H1 (cell line): ENCODE measurements around the gene SLC47A2. TPM values are rescaled to one million over a fixed set of nuclear protein-coding genes. Genes with fewer than 3 reads are reported as not detected.

ENCODE experiments used
- JUN ChIP-seq: IDR thresholded peaks from 2 replicates; pipeline ENCODE4 v1.6.1; 2011; ENCODE audit warnings: low read depth, mild to moderate bottlenecking, improper control_type of control experiment, low read length
- POU5F1 ChIP-seq: IDR thresholded peaks from 2 replicates; pipeline ENCODE4 v1.6.1; 2011; ENCODE audit warnings: low read depth, mild to moderate bottlenecking, low read length, moderate library complexity
- YY1 ChIP-seq: IDR thresholded peaks from 2 replicates; pipeline ENCODE4 v1.6.1; 2011; ENCODE audit warnings: low read depth, mild to moderate bottlenecking, low read length
- ZNF274 ChIP-seq: IDR thresholded peaks from 2 replicates; pipeline ENCODE4 v1.7.0; 2012; ENCODE audit warnings: low read length, borderline replicate concordance; ENCODE audit errors: extremely low read depth
- polyA plus RNA-seq, 7 experiments: library from polyadenylated mRNA; depleted of rRNA in 3 of 7; stranded (reverse) in 5 of 7; unstranded in 2 of 7; fragments of >200 nt in 5 of 7; fragments of 200-250 nt in 2 of 7; gene quantifications; 1 replicate in 5 of 7; 2 replicates in 1 of 7; 4 replicates in 1 of 7; pipeline versions ENCODE4 v1.2.1 to v1.2.3, GENCODE V29; 2011 to 2013; ENCODE audit warnings: missing spikeins in 2 of 7, mixed read lengths in 2 of 7
- total RNA-seq: library from RNA; stranded (reverse); fragmentation: NEBNext Ultra II Directional; extraction: Animal tissue kit (Norgen Biotek cat#: 25700); gene quantifications from 2 replicates; pipeline ENCODE4 v1.2.1, GENCODE V29; 2021
- TF ChIP-seq, protein P1 (sequence below): fragments of 300-600 bp; sonication (generic); IDR thresholded peaks from 2 replicates; pipeline ENCODE4 v1.7.1; 2012; ENCODE audit warnings: low read length, moderate library complexity, mild to moderate bottlenecking, inconsistent platforms; ENCODE audit not compliant: insufficient replicate concordance

The SLC47A2 gene
- total and polyA plus RNA-seq, 2 of the 8 experiments (the other 6 are each of a cell fraction or from before 2014, with no cell fraction given) = not detected

DNA sequence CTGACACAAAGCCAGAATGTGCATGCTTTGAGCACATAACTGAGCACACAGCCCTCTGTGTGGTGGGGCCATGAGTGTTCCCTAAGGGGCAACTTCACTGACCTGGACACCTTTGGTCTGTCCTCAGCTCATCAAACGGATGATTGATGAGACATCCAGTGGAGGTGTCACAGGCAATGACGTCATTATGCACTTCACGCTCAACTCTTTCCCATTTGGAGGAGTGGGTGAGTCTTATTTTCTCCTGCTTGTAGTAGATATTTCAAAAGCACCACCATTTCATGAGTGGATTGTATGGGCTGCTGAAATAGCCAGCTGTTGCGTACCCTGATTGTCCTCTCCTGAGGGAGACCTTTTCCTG lies 51.6 kb downstream of the SLC47A2 start (continued):
- TF ChIP-seq, protein P1, sequence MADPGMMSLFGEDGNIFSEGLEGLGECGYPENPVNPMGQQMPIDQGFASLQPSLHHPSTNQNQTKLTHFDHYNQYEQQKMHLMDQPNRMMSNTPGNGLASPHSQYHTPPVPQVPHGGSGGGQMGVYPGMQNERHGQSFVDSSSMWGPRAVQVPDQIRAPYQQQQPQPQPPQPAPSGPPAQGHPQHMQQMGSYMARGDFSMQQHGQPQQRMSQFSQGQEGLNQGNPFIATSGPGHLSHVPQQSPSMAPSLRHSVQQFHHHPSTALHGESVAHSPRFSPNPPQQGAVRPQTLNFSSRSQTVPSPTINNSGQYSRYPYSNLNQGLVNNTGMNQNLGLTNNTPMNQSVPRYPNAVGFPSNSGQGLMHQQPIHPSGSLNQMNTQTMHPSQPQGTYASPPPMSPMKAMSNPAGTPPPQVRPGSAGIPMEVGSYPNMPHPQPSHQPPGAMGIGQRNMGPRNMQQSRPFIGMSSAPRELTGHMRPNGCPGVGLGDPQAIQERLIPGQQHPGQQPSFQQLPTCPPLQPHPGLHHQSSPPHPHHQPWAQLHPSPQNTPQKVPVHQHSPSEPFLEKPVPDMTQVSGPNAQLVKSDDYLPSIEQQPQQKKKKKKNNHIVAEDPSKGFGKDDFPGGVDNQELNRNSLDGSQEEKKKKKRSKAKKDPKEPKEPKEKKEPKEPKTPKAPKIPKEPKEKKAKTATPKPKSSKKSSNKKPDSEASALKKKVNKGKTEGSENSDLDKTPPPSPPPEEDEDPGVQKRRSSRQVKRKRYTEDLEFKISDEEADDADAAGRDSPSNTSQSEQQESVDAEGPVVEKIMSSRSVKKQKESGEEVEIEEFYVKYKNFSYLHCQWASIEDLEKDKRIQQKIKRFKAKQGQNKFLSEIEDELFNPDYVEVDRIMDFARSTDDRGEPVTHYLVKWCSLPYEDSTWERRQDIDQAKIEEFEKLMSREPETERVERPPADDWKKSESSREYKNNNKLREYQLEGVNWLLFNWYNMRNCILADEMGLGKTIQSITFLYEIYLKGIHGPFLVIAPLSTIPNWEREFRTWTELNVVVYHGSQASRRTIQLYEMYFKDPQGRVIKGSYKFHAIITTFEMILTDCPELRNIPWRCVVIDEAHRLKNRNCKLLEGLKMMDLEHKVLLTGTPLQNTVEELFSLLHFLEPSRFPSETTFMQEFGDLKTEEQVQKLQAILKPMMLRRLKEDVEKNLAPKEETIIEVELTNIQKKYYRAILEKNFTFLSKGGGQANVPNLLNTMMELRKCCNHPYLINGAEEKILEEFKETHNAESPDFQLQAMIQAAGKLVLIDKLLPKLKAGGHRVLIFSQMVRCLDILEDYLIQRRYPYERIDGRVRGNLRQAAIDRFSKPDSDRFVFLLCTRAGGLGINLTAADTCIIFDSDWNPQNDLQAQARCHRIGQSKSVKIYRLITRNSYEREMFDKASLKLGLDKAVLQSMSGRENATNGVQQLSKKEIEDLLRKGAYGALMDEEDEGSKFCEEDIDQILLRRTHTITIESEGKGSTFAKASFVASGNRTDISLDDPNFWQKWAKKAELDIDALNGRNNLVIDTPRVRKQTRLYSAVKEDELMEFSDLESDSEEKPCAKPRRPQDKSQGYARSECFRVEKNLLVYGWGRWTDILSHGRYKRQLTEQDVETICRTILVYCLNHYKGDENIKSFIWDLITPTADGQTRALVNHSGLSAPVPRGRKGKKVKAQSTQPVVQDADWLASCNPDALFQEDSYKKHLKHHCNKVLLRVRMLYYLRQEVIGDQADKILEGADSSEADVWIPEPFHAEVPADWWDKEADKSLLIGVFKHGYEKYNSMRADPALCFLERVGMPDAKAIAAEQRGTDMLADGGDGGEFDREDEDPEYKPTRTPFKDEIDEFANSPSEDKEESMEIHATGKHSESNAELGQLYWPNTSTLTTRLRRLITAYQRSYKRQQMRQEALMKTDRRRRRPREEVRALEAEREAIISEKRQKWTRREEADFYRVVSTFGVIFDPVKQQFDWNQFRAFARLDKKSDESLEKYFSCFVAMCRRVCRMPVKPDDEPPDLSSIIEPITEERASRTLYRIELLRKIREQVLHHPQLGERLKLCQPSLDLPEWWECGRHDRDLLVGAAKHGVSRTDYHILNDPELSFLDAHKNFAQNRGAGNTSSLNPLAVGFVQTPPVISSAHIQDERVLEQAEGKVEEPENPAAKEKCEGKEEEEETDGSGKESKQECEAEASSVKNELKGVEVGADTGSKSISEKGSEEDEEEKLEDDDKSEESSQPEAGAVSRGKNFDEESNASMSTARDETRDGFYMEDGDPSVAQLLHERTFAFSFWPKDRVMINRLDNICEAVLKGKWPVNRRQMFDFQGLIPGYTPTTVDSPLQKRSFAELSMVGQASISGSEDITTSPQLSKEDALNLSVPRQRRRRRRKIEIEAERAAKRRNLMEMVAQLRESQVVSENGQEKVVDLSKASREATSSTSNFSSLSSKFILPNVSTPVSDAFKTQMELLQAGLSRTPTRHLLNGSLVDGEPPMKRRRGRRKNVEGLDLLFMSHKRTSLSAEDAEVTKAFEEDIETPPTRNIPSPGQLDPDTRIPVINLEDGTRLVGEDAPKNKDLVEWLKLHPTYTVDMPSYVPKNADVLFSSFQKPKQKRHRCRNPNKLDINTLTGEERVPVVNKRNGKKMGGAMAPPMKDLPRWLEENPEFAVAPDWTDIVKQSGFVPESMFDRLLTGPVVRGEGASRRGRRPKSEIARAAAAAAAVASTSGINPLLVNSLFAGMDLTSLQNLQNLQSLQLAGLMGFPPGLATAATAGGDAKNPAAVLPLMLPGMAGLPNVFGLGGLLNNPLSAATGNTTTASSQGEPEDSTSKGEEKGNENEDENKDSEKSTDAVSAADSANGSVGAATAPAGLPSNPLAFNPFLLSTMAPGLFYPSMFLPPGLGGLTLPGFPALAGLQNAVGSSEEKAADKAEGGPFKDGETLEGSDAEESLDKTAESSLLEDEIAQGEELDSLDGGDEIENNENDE = no peak
- TF ChIP-seq JUN = no peak
- TF ChIP-seq POU5F1 = no peak
- TF ChIP-seq ZNF274 = no peak
- no peak for TF ChIP-seq YY1
